Effector memory CD4-positive, alpha-beta T cell (primary cell): ENCODE results near the gene CYRIA.

Source experiments
- DNase-seq, 3 donors: peaks; one replicate each; pipeline ENCODE4 v3.0.0-alpha.2; 2020
- H3K27ac ChIP-seq: 2 replicates; pipeline ENCODE4 v1.7.0; 2013; ENCODE audit warnings: mild to moderate bottlenecking, low read length, moderate library complexity; ENCODE audit not compliant: insufficient read depth, poor library complexity, severe bottlenecking
- H3K27me3 ChIP-seq: replicated peaks from 2 replicates; pipeline ENCODE4 v1.7.0; 2013; ENCODE audit warnings: mild to moderate bottlenecking, low read length; ENCODE audit not compliant: insufficient read depth, control insufficient read depth, poor library complexity, severe bottlenecking
- H3K36me3 ChIP-seq: 2 replicates; pipeline ENCODE4 v1.7.0; 2013; ENCODE audit warnings: mild to moderate bottlenecking, low read length, moderate library complexity; ENCODE audit not compliant: control insufficient read depth, insufficient read depth
- H3K4me1 ChIP-seq: 2 replicates; pipeline ENCODE4 v1.7.0; 2013; ENCODE audit warnings: low read length, mild to moderate bottlenecking; ENCODE audit not compliant: control insufficient read depth, insufficient read depth, poor library complexity, severe bottlenecking
- H3K4me3 ChIP-seq: 2 replicates; pipeline ENCODE4 v1.7.0; 2013; ENCODE audit warnings: low read length, low read depth, mild to moderate bottlenecking; ENCODE audit not compliant: insufficient read depth, poor library complexity, severe bottlenecking
- H3K9me3 ChIP-seq: 2 replicates; pipeline ENCODE4 v1.7.0; 2013; ENCODE audit warnings: mild to moderate bottlenecking, low read length, moderate library complexity; ENCODE audit not compliant: control insufficient read depth

The CYRIA gene

GRCh38 chr2:16623564-16624435 is 41.8 kb downstream of the CYRIA start:
- no peaks in the 10 kb centered on the region for H3K27me3 ChIP-seq
- no peak overlapping the region for H3K27ac ChIP-seq
- H3K9me3 ChIP-seq: no peaks in the 10 kb centered on the region
- DNase-seq: no peak
- no peaks in the 10 kb centered on the region for H3K36me3 ChIP-seq
- no peak overlapping the region for H3K4me3 ChIP-seq
- H3K4me1 ChIP-seq: peaks cover 3% of the 10 kb centered on the region

- Histone ChIP-seq H3K4me1 (peaks cover 3% of the 10 kb centered on the region), H3K27me3 (no peaks in the 10 kb centered on the region), H3K36me3 (no peaks in the 10 kb centered on the region), H3K27ac (no peak overlapping the region), H3K9me3 (no peaks in the 10 kb centered on the region), H3K4me3 (no peak overlapping the region)
- DNase-seq: no peak
These were observed 42.6 kb downstream of the CYRIA start for GRCh38 chr2:16623031-16623430.

GRCh38 chr2:16622399-16622968 is 43.1 kb downstream of the CYRIA start:
- Histone ChIP-seq H3K9me3 (no peaks in the 10 kb centered on the region), H3K36me3 (no peaks in the 10 kb centered on the region), H3K27ac (no peak overlapping the region), H3K4me3 (no peak overlapping the region), H3K27me3 (no peaks in the 10 kb centered on the region), H3K4me1 (peaks cover 3% of the 10 kb centered on the region)
- no peak for DNase-seq

- no peak overlapping the region for H3K27ac ChIP-seq
- no peak overlapping the region for H3K4me3 ChIP-seq
- no peaks in the 10 kb centered on the region for H3K27me3 ChIP-seq
- no peaks in the 10 kb centered on the region for H3K36me3 ChIP-seq
- peaks cover 3% of the 10 kb centered on the region for H3K4me1 ChIP-seq
- DNase-seq: no peak
- H3K9me3 ChIP-seq: no peaks in the 10 kb centered on the region
These were observed 44.3 kb downstream of the CYRIA start for GRCh38 chr2:16621316-16621715.

- Histone ChIP-seq H3K27me3 (no peaks in the 10 kb centered on the region), H3K4me1 (peaks cover 3% of the 10 kb centered on the region), H3K4me3 (no peak overlapping the region), H3K27ac (no peak overlapping the region), H3K36me3 (no peaks in the 10 kb centered on the region), H3K9me3 (no peaks in the 10 kb centered on the region)
- DNase-seq: no peak
These were observed 45.0 kb downstream of the CYRIA start for GRCh38 chr2:16620590-16620989.

- Histone ChIP-seq H3K4me1 (no peaks in the 10 kb centered on the region), H3K4me3 (no peak overlapping the region), H3K27ac (no peak overlapping the region), H3K27me3 (no peaks in the 10 kb centered on the region), H3K9me3 (no peaks in the 10 kb centered on the region), H3K36me3 (no peaks in the 10 kb centered on the region)
- no peak for DNase-seq
These were observed 45.9 kb downstream of the CYRIA start for GRCh38 chr2:16619576-16620245.

GRCh38 chr2:16617282-16618266 is 48.1 kb downstream of the CYRIA start:
- no peaks in the 10 kb centered on the region for H3K36me3 ChIP-seq
- H3K9me3 ChIP-seq: no peaks in the 10 kb centered on the region
- no peaks in the 10 kb centered on the region for H3K4me1 ChIP-seq
- DNase-seq: no peak
- no peak overlapping the region for H3K27ac ChIP-seq
- H3K4me3 ChIP-seq: no peak overlapping the region
- H3K27me3 ChIP-seq: no peaks in the 10 kb centered on the region
